ENCODE results near the gene CPNE1.

The CPNE1 gene

DNA sequence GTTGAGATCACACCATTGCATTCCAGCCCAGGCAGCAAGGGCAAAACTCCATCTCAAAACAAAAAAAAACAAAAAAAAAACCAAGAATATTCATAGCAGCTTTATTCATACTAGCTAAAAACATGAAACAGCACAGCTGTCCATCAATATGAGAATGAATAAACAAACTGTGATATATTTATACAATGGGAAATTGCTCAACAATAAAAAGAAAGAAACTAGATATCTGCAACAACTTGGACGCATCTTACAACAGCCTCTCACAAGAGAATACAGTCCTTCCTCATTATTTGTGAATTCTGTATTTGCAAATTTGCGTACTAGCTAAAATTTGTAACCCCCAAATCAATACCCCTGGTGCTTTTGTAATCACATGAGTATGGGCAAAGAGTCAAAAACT is 77.3 kb downstream of the CPNE1 start:
- no peak overlapping the region for H3K9ac ChIP-seq (ENCODE audit: low read length)
- no peaks in the 10 kb centered on the region for H3K27me3 ChIP-seq (replicated peaks; ENCODE audit: control insufficient read depth, insufficient read depth, low read length)
- H3K4me3 ChIP-seq (ENCODE audit: low read length) = no peak overlapping the region
- no peaks in the 10 kb centered on the region for H3K4me1 ChIP-seq (ENCODE audit: control insufficient read depth, insufficient read depth, low read length)
- H3K9me3 ChIP-seq (ENCODE audit: control insufficient read depth, low read length) = no peaks in the 10 kb centered on the region
- H3K36me3 ChIP-seq (ENCODE audit: control insufficient read depth, insufficient read depth, low read length, severe bottlenecking) = no peaks in the 10 kb centered on the region
- DNase-seq (ENCODE audit: low read depth) = no peak

- Histone ChIP-seq H3K4me3 (ENCODE audit: low read length) (no peak overlapping the region), H3K36me3 (ENCODE audit: control insufficient read depth, insufficient read depth, low read length, severe bottlenecking) (no peaks in the 10 kb centered on the region), H3K4me1 (ENCODE audit: control insufficient read depth, insufficient read depth, low read length) (no peaks in the 10 kb centered on the region), H3K9ac (ENCODE audit: low read length) (no peak overlapping the region), H3K9me3 (ENCODE audit: control insufficient read depth, low read length) (peaks cover under 1% of the 10 kb centered on the region), H3K27me3 (replicated peaks; ENCODE audit: control insufficient read depth, insufficient read depth, low read length) (no peaks in the 10 kb centered on the region)
- no peak for DNase-seq (ENCODE audit: low read depth)
These were observed 77.8 kb downstream of the CPNE1 start for GRCh38 chr20:35586751-35587425.

DNA sequence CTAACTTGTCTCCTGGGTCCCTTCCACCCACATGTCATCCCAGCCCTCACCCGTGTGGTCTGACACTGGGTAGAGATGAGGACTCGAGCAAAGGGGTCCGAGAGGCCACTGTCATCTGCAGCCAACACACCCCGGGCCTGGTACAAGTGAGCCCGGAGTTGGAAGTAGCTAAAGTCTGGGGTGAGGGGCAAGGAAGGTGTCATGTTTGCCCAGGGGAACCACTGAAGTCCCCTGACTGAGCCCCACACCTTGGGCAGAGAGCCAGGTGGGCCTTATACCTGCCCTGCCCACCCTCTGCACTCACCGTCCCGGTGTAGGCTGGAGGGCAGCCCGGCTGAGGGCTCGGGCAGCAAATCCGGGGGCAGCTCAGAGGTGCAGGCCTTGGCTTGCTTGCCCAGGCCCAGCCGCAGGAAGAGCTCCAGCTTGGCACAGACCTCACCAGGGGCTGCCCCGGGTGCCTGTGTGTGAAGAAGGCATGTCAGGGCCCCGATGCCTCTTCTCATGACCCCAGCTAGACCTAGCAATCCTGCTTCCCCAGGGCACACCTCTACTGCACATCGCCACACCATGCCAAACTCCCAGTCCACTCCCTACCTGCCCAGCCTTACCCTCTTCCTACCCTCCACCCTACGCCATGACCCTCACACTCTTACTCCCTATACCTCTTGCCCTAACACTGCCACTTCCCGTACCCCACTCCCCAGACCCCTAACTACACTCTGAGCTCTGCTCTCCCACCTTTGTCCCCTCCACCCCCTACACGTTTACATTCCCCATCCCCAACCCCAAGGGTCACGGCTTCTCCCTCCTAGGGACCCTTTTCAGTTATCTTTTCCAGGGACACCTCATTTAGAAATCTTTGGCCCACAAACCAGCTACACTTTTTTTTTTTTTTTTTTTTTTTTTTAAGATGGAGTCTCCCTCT is 80.8 kb downstream of the CPNE1 start:
- Histone ChIP-seq H3K27me3 (replicated peaks; ENCODE audit: control insufficient read depth, insufficient read depth, low read length) (peaks cover 4% of the 10 kb centered on the region), H3K9ac (ENCODE audit: low read length) (no peak overlapping the region), H3K4me3 (ENCODE audit: low read length) (no peak overlapping the region), H3K4me1 (ENCODE audit: control insufficient read depth, insufficient read depth, low read length) (no peaks in the 10 kb centered on the region), H3K9me3 (ENCODE audit: control insufficient read depth, low read length) (peaks cover 7% of the 10 kb centered on the region), H3K36me3 (ENCODE audit: control insufficient read depth, insufficient read depth, low read length, severe bottlenecking) (no peaks in the 10 kb centered on the region)
- no peak for DNase-seq (ENCODE audit: low read depth)

GRCh38 chr20:35582741-35583404 is 81.8 kb downstream of the CPNE1 start:
- Histone ChIP-seq H3K4me3 (ENCODE audit: low read length) (no peak overlapping the region), H3K4me1 (ENCODE audit: control insufficient read depth, insufficient read depth, low read length) (no peaks in the 10 kb centered on the region), H3K27me3 (replicated peaks; ENCODE audit: control insufficient read depth, insufficient read depth, low read length) (peaks cover 5% of the 10 kb centered on the region), H3K36me3 (ENCODE audit: control insufficient read depth, insufficient read depth, low read length, severe bottlenecking) (no peaks in the 10 kb centered on the region), H3K9me3 (ENCODE audit: control insufficient read depth, low read length) (peaks cover 7% of the 10 kb centered on the region), H3K9ac (ENCODE audit: low read length) (no peak overlapping the region)
- no peak for DNase-seq (ENCODE audit: low read depth)

DNA sequence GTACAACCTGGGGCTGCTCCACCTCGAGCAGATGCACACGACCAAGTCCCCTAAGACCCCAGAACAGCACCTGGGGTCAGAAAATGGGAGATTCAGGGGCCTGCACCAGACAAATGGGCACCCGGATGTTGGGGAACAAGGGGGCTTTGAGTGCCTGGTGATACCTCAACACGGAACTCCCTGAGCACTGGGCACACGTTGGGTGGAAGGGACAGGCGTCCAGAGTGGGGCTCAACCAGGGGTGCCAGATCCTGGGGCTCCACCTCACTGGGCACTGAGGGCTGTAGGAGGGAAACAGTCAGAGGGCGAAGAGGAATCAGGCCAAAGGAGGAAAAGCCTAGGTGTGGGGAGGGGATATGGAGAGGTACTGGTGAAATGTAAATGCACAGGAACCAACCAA is 82.6 kb downstream of the CPNE1 start:
- H3K36me3 ChIP-seq (ENCODE audit: control insufficient read depth, insufficient read depth, low read length, severe bottlenecking) = no peaks in the 10 kb centered on the region
- no peak for DNase-seq (ENCODE audit: low read depth)
- H3K4me1 ChIP-seq (ENCODE audit: control insufficient read depth, insufficient read depth, low read length) = no peaks in the 10 kb centered on the region
- H3K9ac ChIP-seq (ENCODE audit: low read length) = no peak overlapping the region
- peaks cover 6% of the 10 kb centered on the region for H3K27me3 ChIP-seq (replicated peaks; ENCODE audit: control insufficient read depth, insufficient read depth, low read length)
- peaks cover 7% of the 10 kb centered on the region for H3K9me3 ChIP-seq (ENCODE audit: control insufficient read depth, low read length)
- no peak overlapping the region for H3K4me3 ChIP-seq (ENCODE audit: low read length)

- H3K9ac ChIP-seq (ENCODE audit: low read length) = no peak overlapping the region
- DNase-seq (ENCODE audit: low read depth) = no peak
- H3K4me3 ChIP-seq (ENCODE audit: low read length) = no peak overlapping the region
- peaks cover 7% of the 10 kb centered on the region for H3K9me3 ChIP-seq (ENCODE audit: control insufficient read depth, low read length)
- no peaks in the 10 kb centered on the region for H3K36me3 ChIP-seq (ENCODE audit: control insufficient read depth, insufficient read depth, low read length, severe bottlenecking)
- no peaks in the 10 kb centered on the region for H3K4me1 ChIP-seq (ENCODE audit: control insufficient read depth, insufficient read depth, low read length)
- H3K27me3 ChIP-seq (replicated peaks; ENCODE audit: control insufficient read depth, insufficient read depth, low read length) = peaks cover 21% of the 10 kb centered on the region
These were observed 85.5 kb downstream of the CPNE1 start for GRCh38 chr20:35579196-35579595.

DNA sequence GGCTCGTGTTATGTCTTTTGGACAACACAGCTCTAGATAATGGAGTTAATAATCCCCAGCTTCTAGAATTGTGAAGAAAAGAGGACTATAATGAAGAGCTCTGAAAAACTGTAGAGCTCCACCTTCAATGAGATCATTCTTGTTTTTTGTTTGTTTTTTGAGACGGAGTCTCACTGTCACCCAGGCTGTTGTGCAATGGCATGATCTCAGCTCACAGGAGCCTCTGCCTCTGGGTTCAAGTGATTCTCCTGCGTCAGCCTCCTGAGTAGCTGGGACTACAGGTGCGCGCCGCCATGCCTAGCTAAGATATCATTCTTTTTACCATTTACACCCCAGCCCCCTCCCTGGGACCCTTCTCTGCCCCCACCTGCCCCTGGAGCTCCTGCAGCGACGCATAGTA is 86.2 kb downstream of the CPNE1 start:
- no peak overlapping the region for H3K4me3 ChIP-seq (ENCODE audit: low read length)
- no peak for DNase-seq (ENCODE audit: low read depth)
- peaks cover 13% of the 10 kb centered on the region for H3K9me3 ChIP-seq (ENCODE audit: control insufficient read depth, low read length)
- peaks cover 21% of the 10 kb centered on the region for H3K27me3 ChIP-seq (replicated peaks; ENCODE audit: control insufficient read depth, insufficient read depth, low read length)
- H3K4me1 ChIP-seq (ENCODE audit: control insufficient read depth, insufficient read depth, low read length) = no peaks in the 10 kb centered on the region
- H3K36me3 ChIP-seq (ENCODE audit: control insufficient read depth, insufficient read depth, low read length, severe bottlenecking) = no peaks in the 10 kb centered on the region
- H3K9ac ChIP-seq (ENCODE audit: low read length) = no peak overlapping the region

DNA sequence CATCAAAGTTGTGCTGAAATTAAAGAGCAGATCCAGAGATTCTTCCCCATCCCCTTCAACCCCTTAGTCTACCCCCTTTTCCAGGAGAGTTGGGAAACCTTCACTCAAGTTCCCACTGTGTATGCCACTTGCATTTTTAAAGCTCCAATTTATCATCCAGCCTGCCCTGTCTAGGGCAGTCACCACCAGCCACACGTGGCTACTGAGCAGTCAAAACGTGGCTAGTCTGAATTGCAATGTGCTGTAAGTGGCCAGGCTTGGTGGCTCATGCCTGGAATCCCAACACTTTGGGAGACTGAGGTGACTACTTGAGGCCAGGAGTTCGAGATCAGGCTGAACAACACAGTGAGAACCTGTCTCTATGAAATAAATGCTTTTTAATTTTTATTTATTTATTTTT is 87.9 kb downstream of the CPNE1 start:
- Histone ChIP-seq H3K27me3 (replicated peaks; ENCODE audit: control insufficient read depth, insufficient read depth, low read length) (peaks cover 21% of the 10 kb centered on the region), H3K9me3 (ENCODE audit: control insufficient read depth, low read length) (peaks cover 19% of the 10 kb centered on the region), H3K9ac (ENCODE audit: low read length) (no peak overlapping the region), H3K36me3 (ENCODE audit: control insufficient read depth, insufficient read depth, low read length, severe bottlenecking) (no peaks in the 10 kb centered on the region), H3K4me1 (ENCODE audit: control insufficient read depth, insufficient read depth, low read length) (no peaks in the 10 kb centered on the region), H3K4me3 (ENCODE audit: low read length) (no peak overlapping the region)
- no peak for DNase-seq (ENCODE audit: low read depth)

Measured in adipocyte (in vitro differentiated cells).